Mesenchymal stem cell (in vitro differentiated cells and primary cell): ENCODE results near the gene HSPA14.

Experiments used
- DNase-seq: peaks from one replicate; pipeline ENCODE4 v3.0.0-alpha.2; 2013
- H2AFZ ChIP-seq: one replicate; pipeline ENCODE4 v1.6.1; 2013; ENCODE audit warnings: low read depth, mild to moderate bottlenecking, control low read depth, inconsistent platforms, low read length, moderate library complexity
- H2AK5ac ChIP-seq: 2 replicates; pipeline ENCODE4 v1.6.1; 2013; ENCODE audit warnings: low read length, moderate library complexity, mild to moderate bottlenecking, inconsistent platforms; ENCODE audit not compliant: severe bottlenecking
- H2BK120ac ChIP-seq: one replicate; pipeline ENCODE4 v1.6.1; 2013; ENCODE audit warnings: low read depth, mild to moderate bottlenecking, inconsistent platforms, low read length, moderate library complexity
- H2BK12ac ChIP-seq, 2 experiments: one replicate each; pipeline ENCODE4 v1.6.1; 2013; ENCODE audit warnings: inconsistent platforms in 2 of 2, low read length in 2 of 2, mild to moderate bottlenecking in 2 of 2, moderate library complexity in 2 of 2, control low read depth in 1 of 2
- H2BK15ac ChIP-seq: one replicate; pipeline ENCODE4 v1.6.1; 2013; ENCODE audit warnings: mild to moderate bottlenecking, low read depth, inconsistent platforms; ENCODE audit not compliant: poor library complexity, severe bottlenecking
- H2BK5ac ChIP-seq: 2 replicates; pipeline ENCODE4 v1.6.1; 2013; ENCODE audit warnings: low read depth, mild to moderate bottlenecking, low read length, control low read depth, inconsistent platforms; ENCODE audit not compliant: poor library complexity, severe bottlenecking
- H3K14ac ChIP-seq, 2 experiments: one replicate each; pipeline ENCODE4 v1.6.1; 2013; ENCODE audit warnings: inconsistent platforms in 2 of 2, low read length in 2 of 2, control low read depth in 1 of 2, mild to moderate bottlenecking in 1 of 2, moderate library complexity in 1 of 2
- H3K18ac ChIP-seq, 2 experiments: one replicate each; pipeline ENCODE4 v1.6.1; 2013; ENCODE audit warnings: inconsistent platforms in 2 of 2, low read length in 2 of 2, control low read depth in 1 of 2, low read depth in 1 of 2, mild to moderate bottlenecking in 1 of 2
- H3K23ac ChIP-seq, 2 experiments: one replicate each; pipeline ENCODE4 v1.6.1; 2013; ENCODE audit warnings: inconsistent platforms in 2 of 2, low read length in 2 of 2, mild to moderate bottlenecking in 2 of 2, moderate library complexity in 2 of 2, control low read depth in 1 of 2
- H3K27ac ChIP-seq: 2 replicates; pipeline ENCODE4 v1.5.1; 2013; ENCODE audit warnings: mild to moderate bottlenecking, moderate library complexity, low read length, control low read depth, inconsistent platforms; ENCODE audit not compliant: poor library complexity, severe bottlenecking
- H3K27me3 ChIP-seq, 2 experiments: 2 replicates each; pipeline versions ENCODE4 v1.6.1 to v1.7.0; 2013; ENCODE audit warnings: low read length in 2 of 2, mild to moderate bottlenecking in 2 of 2, moderate library complexity in 2 of 2, control low read depth in 1 of 2, inconsistent platforms in 1 of 2; ENCODE audit not compliant: control insufficient read depth in 1 of 2, insufficient read depth in 1 of 2
- H3K36me3 ChIP-seq, 2 experiments: 2 replicates each; pipeline versions ENCODE4 v1.6.1 to v1.7.0; 2013; ENCODE audit warnings: low read length in 2 of 2, control low read depth in 1 of 2, inconsistent platforms in 1 of 2, low read depth in 1 of 2, mild to moderate bottlenecking in 1 of 2; ENCODE audit not compliant: insufficient read depth in 2 of 2, control insufficient read depth in 1 of 2
- H3K4ac ChIP-seq, 2 experiments: one replicate each; pipeline ENCODE4 v1.6.1; 2013; ENCODE audit warnings: inconsistent platforms in 2 of 2, low read length in 2 of 2, mild to moderate bottlenecking in 2 of 2, moderate library complexity in 2 of 2, control low read depth in 1 of 2, low read depth in 1 of 2
- H3K4me1 ChIP-seq: 2 replicates; pipeline ENCODE4 v1.6.1; 2013; ENCODE audit warnings: low read depth, low read length, control low read depth; ENCODE audit not compliant: control insufficient read depth, insufficient read depth
- H3K4me2 ChIP-seq: 2 replicates; pipeline ENCODE4 v1.6.1; 2013; ENCODE audit warnings: low read length, mild to moderate bottlenecking, inconsistent platforms; ENCODE audit not compliant: poor library complexity, severe bottlenecking
- H3K4me3 ChIP-seq, 2 experiments: 2 replicates each; pipeline versions ENCODE4 v1.5.1 to v1.7.0; 2013; ENCODE audit warnings: low read length in 2 of 2, mild to moderate bottlenecking in 2 of 2, control low read depth in 1 of 2, low read depth in 1 of 2; ENCODE audit not compliant: insufficient read depth in 1 of 2
- H3K79me1 ChIP-seq: replicated peaks from 2 replicates; pipeline ENCODE4 v1.6.1; 2013; ENCODE audit warnings: mild to moderate bottlenecking, control low read depth, low read length, inconsistent platforms; ENCODE audit not compliant: poor library complexity, severe bottlenecking
- H3K9ac ChIP-seq: 2 replicates; pipeline ENCODE4 v1.7.0; 2013; ENCODE audit warnings: mild to moderate bottlenecking, low read length, moderate library complexity
- H3K9me3 ChIP-seq: 2 replicates; pipeline ENCODE4 v1.7.0; 2013; ENCODE audit warnings: mild to moderate bottlenecking, low read length; ENCODE audit not compliant: control insufficient read depth
- H4K8ac ChIP-seq: one replicate; pipeline ENCODE4 v1.6.1; 2013; ENCODE audit warnings: inconsistent platforms, mild to moderate bottlenecking, low read length, moderate library complexity
- H4K91ac ChIP-seq: one replicate; pipeline ENCODE4 v1.6.1; 2013; ENCODE audit warnings: mild to moderate bottlenecking, low read length, inconsistent platforms
- WGBS: methylation state at CpG from one replicate; pipeline ENCODE4 v1.1.7; 2013; ENCODE audit warnings: mixed read lengths; 5-methylcytosine and 5-hydroxymethylcytosine counted together

The HSPA14 gene

GRCh38 chr10:14909101-14909500 is 71.0 kb downstream of the HSPA14 start:
- Histone ChIP-seq H3K9ac (no peak overlapping the region), H3K27me3 (no peaks in the 10 kb centered on the region), H3K36me3 (peaks cover 20 to 84% of the 10 kb centered on the region in 2 experiments), H2BK120ac (no peak overlapping the region), H3K4me3 (no peak overlapping the region), H3K4me1 (no peaks in the 10 kb centered on the region), H4K8ac (no peak overlapping the region), H3K14ac (no peak overlapping the region), H3K9me3 (peaks cover 6% of the 10 kb centered on the region), H3K23ac (no peak overlapping the region), H3K4me2 (no peak overlapping the region), H2BK12ac (no peak overlapping the region), H3K4ac (no peak overlapping the region), H2BK15ac (no peak overlapping the region), H3K18ac (no peak overlapping the region), H2AFZ (no peak overlapping the region), H3K79me1 (peaks cover 16% of the 10 kb centered on the region), H2BK5ac (no peak overlapping the region), H2AK5ac (no peak overlapping the region), H3K27ac (no peak overlapping the region), H4K91ac (no peak overlapping the region)
- WGBS, result 100% methylated on average over 2 of the region's 2 CpGs
- no peak for DNase-seq

DNA sequence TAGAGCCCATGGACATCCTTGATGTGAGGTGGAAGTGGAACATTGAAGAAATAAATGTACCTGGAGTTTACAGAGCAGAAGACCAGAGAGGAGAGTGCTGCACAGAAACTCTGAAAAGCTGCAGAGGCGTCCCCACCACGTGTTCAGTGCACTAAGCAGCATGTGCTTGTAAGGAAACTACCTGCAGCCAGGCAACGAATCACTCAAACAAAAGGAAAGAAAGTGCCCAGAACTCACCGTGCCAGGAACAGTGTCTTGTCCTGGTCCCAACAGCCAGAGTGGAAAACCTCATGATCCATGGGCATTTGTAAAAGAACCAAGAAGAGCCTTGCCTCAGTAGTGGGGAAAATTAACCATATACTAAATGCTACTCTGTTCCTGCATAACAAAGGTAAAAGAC is 72.8 kb downstream of the HSPA14 start:
- Histone ChIP-seq H3K4ac (no peak overlapping the region), H3K27ac (no peak overlapping the region), H3K18ac (no peak overlapping the region), H3K79me1 (peaks cover 18% of the 10 kb centered on the region), H3K36me3 (peaks cover 20 to 91% of the 10 kb centered on the region in 2 experiments), H2BK5ac (no peak overlapping the region), H3K14ac (no peak overlapping the region), H3K9me3 (peaks cover 7% of the 10 kb centered on the region), H3K4me1 (no peaks in the 10 kb centered on the region), H2AFZ (no peak overlapping the region), H2BK12ac (no peak overlapping the region), H2BK120ac (no peak overlapping the region), H4K91ac (no peak overlapping the region), H2AK5ac (no peak overlapping the region), H3K9ac (no peak overlapping the region), H3K23ac (no peak overlapping the region), H3K4me3 (no peak overlapping the region), H3K4me2 (no peak overlapping the region), H4K8ac (no peak overlapping the region), H3K27me3 (no peaks in the 10 kb centered on the region), H2BK15ac (no peak overlapping the region)
- no peak for DNase-seq
- WGBS, result 91% methylated on average over 4 of the region's 4 CpGs

GRCh38 chr10:14911801-14912200 is 73.7 kb downstream of the HSPA14 start:
- Histone ChIP-seq H3K79me1 (peaks cover 17% of the 10 kb centered on the region), H3K23ac (no peak overlapping the region), H3K27ac (no peak overlapping the region), H2BK12ac (no peak overlapping the region), H3K36me3 (peaks cover 19 to 91% of the 10 kb centered on the region in 2 experiments), H2AFZ (no peak overlapping the region), H2BK15ac (no peak overlapping the region), H2AK5ac (no peak overlapping the region), H3K4ac (no peak overlapping the region), H3K14ac (no peak overlapping the region), H2BK120ac (no peak overlapping the region), H3K9ac (no peak overlapping the region), H3K27me3 (no peaks in the 10 kb centered on the region), H3K4me3 (no peak overlapping the region), H3K4me2 (no peak overlapping the region), H3K4me1 (no peaks in the 10 kb centered on the region), H4K91ac (no peak overlapping the region), H4K8ac (no peak overlapping the region), H2BK5ac (no peak overlapping the region), H3K9me3 (peaks cover 14% of the 10 kb centered on the region), H3K18ac (no peak overlapping the region)
- DNase-seq, result no peak
- WGBS, result 100% methylated on average over 3 of the region's 3 CpGs

DNA sequence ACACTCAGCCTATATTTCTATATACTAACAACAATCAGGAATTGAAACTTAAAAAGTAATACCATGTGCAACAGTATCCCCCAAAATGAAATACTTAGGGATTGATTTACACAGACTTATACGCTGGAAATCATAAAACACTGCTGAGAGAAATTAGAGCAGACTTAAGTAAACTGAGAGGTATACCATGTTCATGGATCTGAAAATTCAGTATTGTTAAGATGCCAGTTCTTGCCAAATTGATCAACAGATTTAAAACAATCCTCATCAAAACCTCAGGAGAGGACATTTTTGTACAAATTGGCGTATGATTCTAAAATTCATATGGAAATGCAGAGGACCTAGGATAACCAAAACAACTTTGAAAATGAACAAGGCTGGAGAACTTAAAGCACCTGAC is 78.5 kb downstream of the HSPA14 start:
- no peak overlapping the region for H3K4me3 ChIP-seq
- H2BK120ac ChIP-seq, result no peak overlapping the region
- 100% methylated on average over 1 of the region's 2 CpGs for WGBS
- no peak overlapping the region for H3K27ac ChIP-seq
- no peak overlapping the region for H2AK5ac ChIP-seq
- H3K18ac ChIP-seq, result no peak overlapping the region
- H2BK15ac ChIP-seq, result no peak overlapping the region
- no peak overlapping the region for H3K9ac ChIP-seq
- H3K23ac ChIP-seq, result no peak overlapping the region
- peaks cover 24% of the 10 kb centered on the region for H3K9me3 ChIP-seq
- no peak overlapping the region for H2AFZ ChIP-seq
- H3K14ac ChIP-seq, result no peak overlapping the region
- no peak overlapping the region for H2BK12ac ChIP-seq
- H4K8ac ChIP-seq, result no peak overlapping the region
- H3K36me3 ChIP-seq, result peaks cover 27 to 90% of the 10 kb centered on the region in 2 experiments
- no peak overlapping the region for H4K91ac ChIP-seq
- DNase-seq, result no peak
- no peaks in the 10 kb centered on the region for H3K4me1 ChIP-seq
- no peak overlapping the region for H2BK5ac ChIP-seq
- no peaks in the 10 kb centered on the region for H3K27me3 ChIP-seq
- H3K79me1 ChIP-seq, result peaks cover 16% of the 10 kb centered on the region
- no peak overlapping the region for H3K4ac ChIP-seq
- H3K4me2 ChIP-seq, result no peak overlapping the region
